Adrenal gland (tissue), 12 donors: ENCODE measurements around the gene ENTR1. TPM values are rescaled to one million over a fixed set of nuclear protein-coding genes. Genes with fewer than 3 reads are reported as not detected.
A peak's percentile ranks its signal among the peaks of the same experiment; 100 is the strongest.

Experiments
- DNase-seq, 7 donors: peaks; one replicate each; pipeline ENCODE4 v3.0.0-alpha.2; 2019 to 2020
- H3K27ac ChIP-seq, 5 donors: fragments of 200-600 bp; sonication (generic) in 4 of 5; 1 replicate in 3 of 5; 2 replicates in 2 of 5; pipeline versions ENCODE4 v1.5.1 to v1.8.0; 2016 to 2020; ENCODE audit warnings: mild to moderate bottlenecking in 1 of 5
- H3K27me3 ChIP-seq: fragments of 200-600 bp; 2 replicates; pipeline ENCODE4 v1.8.0; 2021
- H3K36me3 ChIP-seq, 2 donors: fragments of 200-600 bp; replicated peaks in 1 of 2; 1 replicate in 1 of 2; 2 replicates in 1 of 2; pipeline versions ENCODE4 v1.5.1 to v1.8.0; 2018 to 2022
- H3K4me1 ChIP-seq, 2 donors: fragments of 200-600 bp; replicated peaks in 1 of 2; 1 replicate in 1 of 2; 2 replicates in 1 of 2; pipeline versions ENCODE4 v1.5.1 to v1.8.0; 2018 to 2021
- H3K4me3 ChIP-seq, 4 donors: fragments of 200-600 bp; sonication (generic) in 3 of 4; one replicate each; pipeline ENCODE4 v1.5.1; 2016 to 2018
- H3K9me3 ChIP-seq, 3 donors: fragments of 200-600 bp; sonication (generic) in 1 of 3; replicated peaks in 1 of 3; 1 replicate in 2 of 3; 2 replicates in 1 of 3; pipeline versions ENCODE4 v1.5.1 to v1.8.0; 2016 to 2021
- CTCF ChIP-seq, 6 experiments: fragments of 450-650 bp in 4 of 6; fragments of 200-600 bp in 2 of 6; sonication (generic) in 1 of 6; IDR thresholded peaks; 1 replicate in 5 of 6; 2 replicates in 1 of 6; pipeline versions ENCODE4 v1.5.1 to v1.8.0; 2016 to 2021; ENCODE audit warnings: antibody characterized with exemption in 6 of 6, mild to moderate bottlenecking in 2 of 6, moderate library complexity in 1 of 6
- POLR2A ChIP-seq, 2 donors: fragments of 450-650 bp; IDR thresholded peaks; one replicate each; pipeline ENCODE4 v1.6.1; 2017; ENCODE audit warnings: antibody characterized with exemption in 2 of 2, mild to moderate bottlenecking in 2 of 2, moderate library complexity in 1 of 2
- WGBS, 4 donors: extraction: QIAGEN DNeasy Blood & Tissue Kit in 2 of 4; methylation state at CpG; one replicate each; pipeline versions ENCODE4 v1.1.5 to v1.1.7; 2013 to 2017; 5-methylcytosine and 5-hydroxymethylcytosine counted together
- intact Hi-C, 2 donors: fragments of 100-400 bp; cut with DNase I; formaldehyde crosslinking; loops; one replicate each; pipeline versions ENCODE4 v1.14.1 to v1.15.0; 2022 to 2023
- polyA plus RNA-seq, 3 donors: library from polyadenylated mRNA; stranded (reverse); fragments of 200-250 nt in 2 of 3; fragments of 350-450 nt in 1 of 3; fragmentation: Illumina TruSeq in 1 of 3; extraction: RNeasy Lipid Tissue Mini Kit (QIAGEN cat#74804) in 1 of 3; gene quantifications; one replicate each; pipeline ENCODE4 v1.2.3, GENCODE V29; 2013 to 2014
- total RNA-seq, 9 donors: library from RNA; depleted of rRNA in 4 of 9; stranded (reverse); fragments of >200 nt in 4 of 9; fragments of 120-200 nt in 1 of 9; fragmentation: NEBNext Ultra II Directional in 1 of 9; extraction: Animal tissue kit (Norgen Biotek cat#: 25700) in 1 of 9; gene quantifications; one replicate each; pipeline versions ENCODE4 v1.1.0 to v1.2.4, GENCODE V29; 2013 to 2023
- donor health status: healthy with polysubstance abuse.
- donor health status: Bipolar disorder and iron deficiency.
- donor health status: DM: yes; HTN: yes; CAD: no.
- donor health status: DM: no; HTN: no; CAD: no.
- donor health status: DM: no; HTN: no; CAD: no.
- donor health status: DM: yes; HTN: yes; CAD: no.

Gene ENTR1
- total and polyA plus RNA-seq, 12 donors, result 13.3 to 48.4 (median 34.1) TPM

- DNase-seq, result peak in 1 of 7 donors; percentile 13
- no peak for TF ChIP-seq POLR2A (IDR thresholded peaks at IDR 0.05)
- TF ChIP-seq CTCF (IDR thresholded peaks at IDR 0.05), result no peak
- no peaks in the 10 kb centered on the region for H3K9me3 ChIP-seq
- H3K27me3 ChIP-seq, result no peaks in the 10 kb centered on the region
- peaks cover 20 to 23% of the 10 kb centered on the region in 2 donors for H3K4me1 ChIP-seq
- H3K36me3 ChIP-seq, result peaks cover 0 to 73% of the 10 kb centered on the region in 2 donors
- H3K4me3 ChIP-seq, result no peak overlapping the region
- no peak overlapping the region for H3K27ac ChIP-seq
- intact Hi-C loops, result no loop called here
- WGBS, 4 donors, result 93 to 96% (median 94%) methylated on average over 12 to 15 of the region's 15 CpGs
These were observed 32.7 kb upstream of the ENTR1 start for GRCh38 chr9:136443087-136443486.

GRCh38 chr9:136442265-136442664 is 31.9 kb upstream of the ENTR1 start:
- Histone ChIP-seq H3K27ac (peak overlapping the region in 3 of 5 donors; percentile 42 to 80 (median 43)), H3K36me3 (peaks cover 0 to 65% of the 10 kb centered on the region in 2 donors), H3K27me3 (no peaks in the 10 kb centered on the region), H3K9me3 (no peaks in the 10 kb centered on the region), H3K4me1 (peaks cover 26 to 32% of the 10 kb centered on the region in 2 donors), H3K4me3 (no peak overlapping the region)
- intact Hi-C loops, result no loop called here
- no peak for TF ChIP-seq CTCF (IDR thresholded peaks at IDR 0.05)
- TF ChIP-seq POLR2A (IDR thresholded peaks at IDR 0.05), result no peak
- WGBS, 4 donors, result 85 to 90% (median 88%) methylated on average over 5 of the region's 5 CpGs
- peak in 1 of 7 donors; percentile 13 for DNase-seq

- intact Hi-C loops, result no loop called here
- Histone ChIP-seq H3K36me3 (peaks cover 0 to 60% of the 10 kb centered on the region in 2 donors), H3K9me3 (no peaks in the 10 kb centered on the region), H3K27ac (peak overlapping the region in 3 of 5 donors; percentile 42 to 80 (median 43)), H3K4me3 (no peak overlapping the region), H3K4me1 (peaks cover 26 to 37% of the 10 kb centered on the region in 2 donors), H3K27me3 (no peaks in the 10 kb centered on the region)
- DNase-seq, result peak; percentile 22 to 82 (median 69)
- TF ChIP-seq CTCF (IDR thresholded peaks at IDR 0.05) (no peak), POLR2A (IDR thresholded peaks at IDR 0.05) (no peak)
- WGBS, 4 donors, result 65 to 73% (median 68%) methylated on average over 14 to 17 of the region's 17 CpGs
These were observed 31.3 kb upstream of the ENTR1 start for GRCh38 chr9:136441681-136442245.

GRCh38 chr9:136441191-136441680 is 30.8 kb upstream of the ENTR1 start:
- no peak overlapping the region for H3K4me3 ChIP-seq
- 75 to 81% (median 78%) methylated on average over 14 to 15 of the region's 15 CpGs for WGBS, 4 donors
- peak overlapping the region in 3 of 5 donors; percentile 43 to 80 (median 66) for H3K27ac ChIP-seq
- TF ChIP-seq CTCF (IDR thresholded peaks at IDR 0.05) (no peak), POLR2A (IDR thresholded peaks at IDR 0.05) (no peak)
- H3K36me3 ChIP-seq, result peaks cover 0 to 55% of the 10 kb centered on the region in 2 donors
- peaks cover 26 to 42% of the 10 kb centered on the region in 2 donors for H3K4me1 ChIP-seq
- peak in 6 of 7 donors; percentile 13 to 63 (median 52) for DNase-seq
- H3K9me3 ChIP-seq, result no peaks in the 10 kb centered on the region
- no peaks in the 10 kb centered on the region for H3K27me3 ChIP-seq
- intact Hi-C loops, result no loop called here
